NCI-H345 treated with DMSO at 0.1 percent for 48 hours (cell line): ENCODE results near the gene HUNK.

Source experiments
- DNase-seq: peaks from one replicate; lab custom pipeline; 2025; ENCODE audit not compliant: unreplicated experiment; lab: John Stamatoyannopoulos, UW

HUNK gene

GRCh38 chr21:32044205-32045180, 171.7 kb downstream of the HUNK start:
- DNase-seq, result no peak

- no peak for DNase-seq
Measured at GRCh38 chr21:32046191-32046590, 173.4 kb downstream of the HUNK start.

GRCh38 chr21:32048353-32048752, 175.5 kb downstream of the HUNK start:
- no peak for DNase-seq
